Ovary (tissue), 9 donors: ENCODE results near the gene FBXL7. TPM values are rescaled to one million over a fixed set of nuclear protein-coding genes. Genes with fewer than 3 reads are reported as not detected.

Source experiments
- DNase-seq, 5 donors: peaks; one replicate each; pipeline ENCODE4 v3.0.0-alpha.2; 2019 to 2020
- H3K27ac ChIP-seq, 2 donors: fragments of 200-600 bp; one replicate each; pipeline versions ENCODE4 v1.5.1 to v1.8.0; 2019 to 2022
- H3K27me3 ChIP-seq: fragments of 200-600 bp; one replicate; pipeline ENCODE4 v1.8.0; 2022
- H3K36me3 ChIP-seq: fragments of 200-600 bp; sonication (generic); one replicate; pipeline ENCODE4 v1.5.1; 2019
- H3K4me1 ChIP-seq: one replicate; pipeline ENCODE4 v1.8.1; 2013; ENCODE audit warnings: mild to moderate bottlenecking, moderate library complexity; ENCODE audit not compliant: insufficient read depth
- H3K4me3 ChIP-seq: fragments of 200-600 bp; sonication (generic); one replicate; pipeline ENCODE4 v1.5.1; 2017
- H3K9me3 ChIP-seq, 2 donors: fragments of 200-600 bp in 1 of 2; sonication (generic) in 1 of 2; one replicate each; pipeline versions ENCODE4 v1.5.1 to v1.8.1; 2013 to 2019; ENCODE audit warnings: mild to moderate bottlenecking in 1 of 2, moderate library complexity in 1 of 2
- CTCF ChIP-seq, 3 donors: fragments of 450-650 bp in 2 of 3; fragments of 200-600 bp in 1 of 3; IDR thresholded peaks; one replicate each; pipeline versions ENCODE4 v1.5.1 to v1.8.0; 2016 to 2022; ENCODE audit warnings: antibody characterized with exemption in 3 of 3, mild to moderate bottlenecking in 1 of 3
- EP300 ChIP-seq: sonication (generic); formaldehyde crosslinking; IDR thresholded peaks from one replicate; pipeline ENCODE4 v1.6.1; 2017; ENCODE audit warnings: antibody characterized with exemption
- POLR2A ChIP-seq: fragments of 450-650 bp; IDR thresholded peaks from one replicate; pipeline ENCODE4 v1.6.1; 2017; ENCODE audit warnings: antibody characterized with exemption, mild to moderate bottlenecking, moderate library complexity
- WGBS, 3 donors: extraction: QIAGEN DNeasy Blood & Tissue Kit in 1 of 3; methylation state at CpG; one replicate each; pipeline versions ENCODE4 v1.1.5 to v1.1.7; 2013 to 2017; 5-methylcytosine and 5-hydroxymethylcytosine counted together
- intact Hi-C, 4 donors: fragments of 100-400 bp; cut with DNase I; formaldehyde crosslinking; loops; one replicate each; pipeline versions ENCODE4 v1.11.0 to v1.15.1; 2022 to 2023
- polyA plus RNA-seq, 2 donors: library from polyadenylated mRNA; stranded (reverse); fragments of 200-250 nt in 1 of 2; fragments of 350-450 nt in 1 of 2; fragmentation: Illumina TruSeq in 1 of 2; extraction: RNeasy Lipid Tissue Mini Kit (QIAGEN cat#74804) in 1 of 2; gene quantifications; one replicate each; pipeline ENCODE4 v1.2.3, GENCODE V29; 2013 to 2014
- total RNA-seq, 7 donors: library from RNA; depleted of rRNA in 2 of 7; stranded (reverse); fragments of >200 nt in 2 of 7; fragmentation: NEBNext Ultra II Directional in 3 of 7; extraction: Animal tissue kit (Norgen Biotek cat#: 25700) in 3 of 7; gene quantifications; one replicate each; pipeline versions ENCODE4 v1.1.0 to v1.2.4, GENCODE V29; 2016 to 2023
- donor health status: DM: no; HTN: no; CAD: no; lungs with moderate emphysema.
- donor health status: DM: no; HTN: no; CAD: no.
- donor health status: Bipolar disorder and iron deficiency.
- donor health status: DM: yes; HTN: yes; CAD: no.
- donor health status: DM: no; HTN: no; CAD: no.
- donor health status: DM: yes; HTN: yes; CAD: no.

The FBXL7 gene
- total and polyA plus RNA-seq, 9 donors, result 21.1 to 40.9 (median 29.2) TPM

- no peaks in the 10 kb centered on the region for H3K9me3 ChIP-seq
- peaks cover 11% of the 10 kb centered on the region for H3K4me1 ChIP-seq
- no peak for TF ChIP-seq CTCF (IDR thresholded peaks at IDR 0.05)
- TF ChIP-seq POLR2A, result no peak
- TF ChIP-seq EP300, result no peak
- 13 to 22% (median 17%) methylated on average over 1 of the region's 1 CpG for WGBS, 3 donors
- H3K4me3 ChIP-seq, result no peak overlapping the region
- DNase-seq, result no peak
- H3K36me3 ChIP-seq, result no peaks in the 10 kb centered on the region
- H3K27me3 ChIP-seq, result no peaks in the 10 kb centered on the region
- H3K27ac ChIP-seq, result no peak overlapping the region
- intact Hi-C loops, result no loop called here
Measured at GRCh38 chr5:15549961-15550360, 50.0 kb downstream of the FBXL7 start.

DNA sequence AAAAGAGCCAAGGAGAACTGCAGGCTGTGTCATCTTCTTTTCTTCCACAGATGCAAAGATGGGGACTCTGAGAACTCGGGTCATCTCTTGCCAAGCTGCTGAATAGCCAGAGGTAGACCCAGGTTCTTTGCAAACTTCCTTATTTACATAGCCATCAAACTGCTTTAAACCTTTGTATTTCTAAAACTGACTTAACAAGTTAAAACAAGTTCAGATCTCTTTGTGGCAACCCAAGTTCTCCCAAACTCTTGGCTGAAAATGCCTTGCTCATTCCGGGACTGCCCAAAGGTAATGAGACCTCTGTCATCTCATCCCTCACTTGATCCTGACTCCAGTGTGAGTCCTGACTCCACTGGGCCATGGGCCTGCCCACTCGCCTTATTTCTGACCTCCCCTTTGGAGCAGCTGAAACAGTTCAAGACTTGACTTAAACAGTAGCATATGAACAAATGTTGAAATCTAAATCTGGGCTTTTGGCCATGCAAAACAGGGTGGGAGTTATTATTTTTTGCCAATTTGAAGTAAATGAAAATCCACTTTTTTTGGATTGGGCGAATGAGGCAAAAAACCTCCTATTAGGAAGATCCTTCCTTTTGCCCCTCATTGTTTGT is 50.6 kb downstream of the FBXL7 start:
- H3K36me3 ChIP-seq, result no peaks in the 10 kb centered on the region
- no peaks in the 10 kb centered on the region for H3K27me3 ChIP-seq
- peaks cover 11% of the 10 kb centered on the region for H3K4me1 ChIP-seq
- H3K4me3 ChIP-seq, result no peak overlapping the region
- no peaks in the 10 kb centered on the region for H3K9me3 ChIP-seq
- no peak overlapping the region for H3K27ac ChIP-seq
- TF ChIP-seq EP300 (no peak), CTCF (IDR thresholded peaks at IDR 0.05) (no peak), POLR2A (no peak)
- DNase-seq, result no peak
- intact Hi-C loops, result no loop called here
- WGBS, 3 donors, result 24 to 42% (median 35%) methylated on average over 4 of the region's 4 CpGs

GRCh38 chr5:15551113-15551504 is 51.1 kb downstream of the FBXL7 start:
- Histone ChIP-seq H3K9me3 (no peaks in the 10 kb centered on the region), H3K4me3 (no peak overlapping the region), H3K4me1 (peaks cover 11% of the 10 kb centered on the region), H3K36me3 (no peaks in the 10 kb centered on the region), H3K27me3 (no peaks in the 10 kb centered on the region), H3K27ac (no peak overlapping the region)
- TF ChIP-seq EP300 (no peak), CTCF (IDR thresholded peaks at IDR 0.05) (no peak), POLR2A (no peak)
- WGBS, 3 donors, result 13 to 36% (median 32%) methylated on average over 4 of the region's 4 CpGs
- intact Hi-C loops, result no loop called here
- no peak for DNase-seq

DNA sequence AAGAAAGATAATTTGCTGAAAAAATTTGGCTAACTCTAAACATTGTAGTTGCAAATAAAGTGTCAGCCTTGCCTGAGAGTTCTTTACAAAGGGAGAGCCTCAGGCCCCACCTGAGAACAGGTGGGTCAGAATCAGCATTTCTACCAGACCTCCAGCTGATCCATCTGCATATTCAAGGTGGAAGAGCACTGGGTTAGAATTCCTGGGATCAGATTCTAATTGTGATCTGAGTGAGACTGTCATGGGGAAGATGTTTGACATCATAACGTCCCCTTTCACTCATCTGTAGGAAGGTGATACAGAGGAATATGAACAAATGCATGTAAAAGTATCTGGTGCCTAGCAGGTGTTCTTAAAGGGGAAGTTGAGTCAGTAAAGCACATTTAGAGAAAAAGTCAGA is 54.6 kb downstream of the FBXL7 start:
- Histone ChIP-seq H3K4me3 (no peak overlapping the region), H3K4me1 (peaks cover 11% of the 10 kb centered on the region), H3K27me3 (no peaks in the 10 kb centered on the region), H3K36me3 (no peaks in the 10 kb centered on the region), H3K27ac (no peak overlapping the region), H3K9me3 (no peaks in the 10 kb centered on the region)
- TF ChIP-seq CTCF (IDR thresholded peaks at IDR 0.05), result no peak
- TF ChIP-seq POLR2A, result no peak
- no peak for TF ChIP-seq EP300
- intact Hi-C loops, result no loop called here
- 83 to 92% (median 88%) methylated on average over 1 of the region's 1 CpG for WGBS, 3 donors
- DNase-seq, result no peak
